K562 (cell line): ENCODE data around the gene PELI2. TPM values are rescaled to one million over a fixed set of nuclear protein-coding genes. Genes with fewer than 3 reads are reported as not detected.

Experiments used
- AFF1 ChIP-seq, 2 experiments: fragments of 450-650 bp; IDR thresholded peaks; 2 replicates each; pipeline ENCODE4 v1.6.1; 2018; ENCODE audit warnings: mild to moderate bottlenecking in 2 of 2, low read depth in 1 of 2; ENCODE audit not compliant: partially characterized antibody in 2 of 2
- DPF2 ChIP-seq: fragments of 450-650 bp; IDR thresholded peaks from 2 replicates; pipeline ENCODE4 v1.6.1; 2016
- HNRNPUL1 ChIP-seq: fragments of 200-400 bp; formaldehyde crosslinking; IDR thresholded peaks from 2 replicates; pipeline ENCODE4 v1.6.1; 2017; ENCODE audit warnings: low read length
- L3MBTL2 ChIP-seq: fragments of 450-650 bp; IDR thresholded peaks from 2 replicates; pipeline ENCODE4 v1.6.1; 2016; ENCODE audit warnings: mild to moderate bottlenecking, moderate library complexity
- MTA1 ChIP-seq: fragments of 450-650 bp; IDR thresholded peaks from 2 replicates; pipeline ENCODE4 v1.6.1; 2017; ENCODE audit warnings: borderline replicate concordance
- PHF20 ChIP-seq: fragments of 450-650 bp; IDR thresholded peaks from 2 replicates; pipeline ENCODE4 v1.6.1; 2018; ENCODE audit not compliant: partially characterized antibody
- SP2 ChIP-seq: IDR thresholded peaks from 2 replicates; pipeline ENCODE4 v1.6.1; 2011; ENCODE audit warnings: mild to moderate bottlenecking, low read depth, low read length, moderate library complexity; ENCODE audit not compliant: poor library complexity, severe bottlenecking; ENCODE audit errors: extremely low read depth
- STAT5B ChIP-seq: fragments of 250-450 bp; sonication (Bioruptor Pico); IDR thresholded peaks from 2 replicates; pipeline ENCODE4 v1.8.0; 2021; ENCODE audit warnings: mild to moderate bottlenecking, inconsistent platforms
- TRIM24 ChIP-seq, 2 experiments: fragments of 450-650 bp; IDR thresholded peaks; 2 replicates each; pipeline ENCODE4 v1.6.1; 2016
- ZNF253 ChIP-seq: fragments of 250-450 bp; sonication (Bioruptor Pico); conservative IDR thresholded peaks from 2 replicates; pipeline ENCODE4 v1.6.1; 2021; ENCODE audit warnings: mild to moderate bottlenecking
- ZNF57 ChIP-seq: fragments of 450-650 bp; formaldehyde crosslinking; IDR thresholded peaks from 2 replicates; pipeline ENCODE4 v1.4.0; 2020; ENCODE audit warnings: mild to moderate bottlenecking, moderate library complexity
- ZNF707 ChIP-seq: fragments of 250-450 bp; sonication (Bioruptor Pico); conservative IDR thresholded peaks from 2 replicates; pipeline ENCODE4 v1.8.0; 2022; ENCODE audit warnings: inconsistent platforms, mild to moderate bottlenecking, moderate library complexity
- polyA plus RNA-seq, 8 experiments: library from polyadenylated mRNA; depleted of rRNA in 4 of 8; stranded (reverse) in 5 of 8; unstranded in 3 of 8; fragments of >200 nt; fragmentation: Nextera tagmentation in 2 of 8; fragmentation: Illumina TruSeq in 1 of 8; extraction: Ambion mirVana in 2 of 8; extraction: Trizol in 1 of 8; gene quantifications; 2 replicates each; pipeline versions ENCODE4 v1.2.1 to v1.2.3, GENCODE V29; 2011 to 2014; ENCODE audit warnings: inconsistent platforms in 1 of 8, missing spikeins in 1 of 8
- total RNA-seq, 7 experiments: library from RNA; depleted of rRNA in 6 of 7; stranded (reverse); fragments of >200 nt in 6 of 7; fragmentation: Illumina TruSeq in 2 of 7; extraction: Trizol in 2 of 7; gene quantifications; 2 replicates each; pipeline versions ENCODE4 v1.2.1 to v1.2.3, GENCODE V29; 2011 to 2021; ENCODE audit warnings: low replicate concordance in 1 of 7
- TF ChIP-seq, protein P1 (sequence below): fragments of 450-650 bp; IDR thresholded peaks from 2 replicates; pipeline ENCODE4 v1.6.1; 2014; ENCODE audit warnings: low read depth, mild to moderate bottlenecking, moderate library complexity, borderline replicate concordance
- TF ChIP-seq, protein P2 (sequence below): fragments of 250-450 bp; sonication (Bioruptor Pico); IDR thresholded peaks from 2 replicates; pipeline ENCODE4 v1.4.0; 2020
- TF ChIP-seq, protein P3 (sequence below): fragments of 200-400 bp; formaldehyde crosslinking; IDR thresholded peaks from 2 replicates; pipeline ENCODE4 v1.6.1; 2017; ENCODE audit warnings: mild to moderate bottlenecking, low read depth, low read length, moderate library complexity

Gene PELI2
- total and polyA plus RNA-seq, 9 of the 15 experiments (the other 6 are each of a cell fraction or from before 2014, with no cell fraction given) = 0.20 to 1.5 (median 0.44) TPM

DNA sequence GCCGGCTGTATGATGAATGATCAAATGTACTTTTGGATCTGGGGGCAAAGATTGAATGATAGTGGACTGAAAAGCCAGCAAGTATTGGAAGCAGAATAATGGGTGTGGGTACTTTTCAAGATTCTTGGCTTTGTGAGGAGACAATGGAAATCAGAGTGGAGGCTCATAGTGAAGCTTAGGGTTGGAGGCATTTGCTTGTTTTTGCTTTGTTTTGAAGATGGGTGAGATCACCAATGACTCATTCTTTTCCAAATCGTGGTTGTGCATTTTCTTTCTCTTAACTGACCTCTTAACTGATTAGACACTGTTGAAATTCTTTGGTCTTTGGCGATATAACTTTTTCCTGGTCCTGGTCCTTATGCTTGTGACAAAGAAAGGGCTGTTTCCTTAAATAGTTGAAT, 54.4 kb downstream of the PELI2 start (continued):
- TF ChIP-seq L3MBTL2 (no peak), ZNF57 (CRISPR knock-in tag) (no peak), TRIM24 (IDR thresholded peaks at IDR 0.05) (peak; percentile 17 to 59; a peak in 2 of 4 replicates), MTA1 (0 out of 2 replicates have a peak, but pooled peaks have one; percentile 26), HNRNPUL1 (no peak), SP2 (no peak), PHF20 (no peak), STAT5B (CRISPR knock-in tag) (no peak), ZNF253 (CRISPR knock-in tag) (no peak), ZNF707 (CRISPR knock-in tag) (no peak), AFF1 (IDR thresholded peaks at IDR 0.05; ENCODE audit: low read depth in 1 of 2, partially characterized antibody in 2 of 2) (no peak), DPF2 (peak; percentile 74)
- TF ChIP-seq, protein P1, sequence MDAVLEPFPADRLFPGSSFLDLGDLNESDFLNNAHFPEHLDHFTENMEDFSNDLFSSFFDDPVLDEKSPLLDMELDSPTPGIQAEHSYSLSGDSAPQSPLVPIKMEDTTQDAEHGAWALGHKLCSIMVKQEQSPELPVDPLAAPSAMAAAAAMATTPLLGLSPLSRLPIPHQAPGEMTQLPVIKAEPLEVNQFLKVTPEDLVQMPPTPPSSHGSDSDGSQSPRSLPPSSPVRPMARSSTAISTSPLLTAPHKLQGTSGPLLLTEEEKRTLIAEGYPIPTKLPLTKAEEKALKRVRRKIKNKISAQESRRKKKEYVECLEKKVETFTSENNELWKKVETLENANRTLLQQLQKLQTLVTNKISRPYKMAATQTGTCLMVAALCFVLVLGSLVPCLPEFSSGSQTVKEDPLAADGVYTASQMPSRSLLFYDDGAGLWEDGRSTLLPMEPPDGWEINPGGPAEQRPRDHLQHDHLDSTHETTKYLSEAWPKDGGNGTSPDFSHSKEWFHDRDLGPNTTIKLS = no peak
- TF ChIP-seq, protein P2, sequence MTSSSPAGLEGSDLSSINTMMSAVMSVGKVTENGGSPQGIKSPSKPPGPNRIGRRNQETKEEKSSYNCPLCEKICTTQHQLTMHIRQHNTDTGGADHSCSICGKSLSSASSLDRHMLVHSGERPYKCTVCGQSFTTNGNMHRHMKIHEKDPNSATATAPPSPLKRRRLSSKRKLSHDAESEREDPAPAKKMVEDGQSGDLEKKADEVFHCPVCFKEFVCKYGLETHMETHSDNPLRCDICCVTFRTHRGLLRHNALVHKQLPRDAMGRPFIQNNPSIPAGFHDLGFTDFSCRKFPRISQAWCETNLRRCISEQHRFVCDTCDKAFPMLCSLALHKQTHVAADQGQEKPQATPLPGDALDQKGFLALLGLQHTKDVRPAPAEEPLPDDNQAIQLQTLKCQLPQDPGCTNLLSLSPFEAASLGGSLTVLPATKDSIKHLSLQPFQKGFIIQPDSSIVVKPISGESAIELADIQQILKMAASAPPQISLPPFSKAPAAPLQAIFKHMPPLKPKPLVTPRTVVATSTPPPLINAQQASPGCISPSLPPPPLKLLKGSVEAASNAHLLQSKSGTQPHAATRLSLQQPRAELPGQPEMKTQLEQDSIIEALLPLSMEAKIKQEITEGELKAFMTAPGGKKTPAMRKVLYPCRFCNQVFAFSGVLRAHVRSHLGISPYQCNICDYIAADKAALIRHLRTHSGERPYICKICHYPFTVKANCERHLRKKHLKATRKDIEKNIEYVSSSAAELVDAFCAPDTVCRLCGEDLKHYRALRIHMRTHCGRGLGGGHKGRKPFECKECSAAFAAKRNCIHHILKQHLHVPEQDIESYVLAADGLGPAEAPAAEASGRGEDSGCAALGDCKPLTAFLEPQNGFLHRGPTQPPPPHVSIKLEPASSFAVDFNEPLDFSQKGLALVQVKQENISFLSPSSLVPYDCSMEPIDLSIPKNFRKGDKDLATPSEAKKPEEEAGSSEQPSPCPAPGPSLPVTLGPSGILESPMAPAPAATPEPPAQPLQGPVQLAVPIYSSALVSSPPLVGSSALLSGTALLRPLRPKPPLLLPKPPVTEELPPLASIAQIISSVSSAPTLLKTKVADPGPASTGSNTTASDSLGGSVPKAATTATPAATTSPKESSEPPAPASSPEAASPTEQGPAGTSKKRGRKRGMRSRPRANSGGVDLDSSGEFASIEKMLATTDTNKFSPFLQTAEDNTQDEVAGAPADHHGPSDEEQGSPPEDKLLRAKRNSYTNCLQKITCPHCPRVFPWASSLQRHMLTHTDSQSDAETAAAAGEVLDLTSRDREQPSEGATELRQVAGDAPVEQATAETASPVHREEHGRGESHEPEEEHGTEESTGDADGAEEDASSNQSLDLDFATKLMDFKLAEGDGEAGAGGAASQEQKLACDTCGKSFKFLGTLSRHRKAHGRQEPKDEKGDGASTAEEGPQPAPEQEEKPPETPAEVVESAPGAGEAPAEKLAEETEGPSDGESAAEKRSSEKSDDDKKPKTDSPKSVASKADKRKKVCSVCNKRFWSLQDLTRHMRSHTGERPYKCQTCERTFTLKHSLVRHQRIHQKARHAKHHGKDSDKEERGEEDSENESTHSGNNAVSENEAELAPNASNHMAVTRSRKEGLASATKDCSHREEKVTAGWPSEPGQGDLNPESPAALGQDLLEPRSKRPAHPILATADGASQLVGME (CRISPR knock-in tag) = no peak
- TF ChIP-seq, protein P3, sequence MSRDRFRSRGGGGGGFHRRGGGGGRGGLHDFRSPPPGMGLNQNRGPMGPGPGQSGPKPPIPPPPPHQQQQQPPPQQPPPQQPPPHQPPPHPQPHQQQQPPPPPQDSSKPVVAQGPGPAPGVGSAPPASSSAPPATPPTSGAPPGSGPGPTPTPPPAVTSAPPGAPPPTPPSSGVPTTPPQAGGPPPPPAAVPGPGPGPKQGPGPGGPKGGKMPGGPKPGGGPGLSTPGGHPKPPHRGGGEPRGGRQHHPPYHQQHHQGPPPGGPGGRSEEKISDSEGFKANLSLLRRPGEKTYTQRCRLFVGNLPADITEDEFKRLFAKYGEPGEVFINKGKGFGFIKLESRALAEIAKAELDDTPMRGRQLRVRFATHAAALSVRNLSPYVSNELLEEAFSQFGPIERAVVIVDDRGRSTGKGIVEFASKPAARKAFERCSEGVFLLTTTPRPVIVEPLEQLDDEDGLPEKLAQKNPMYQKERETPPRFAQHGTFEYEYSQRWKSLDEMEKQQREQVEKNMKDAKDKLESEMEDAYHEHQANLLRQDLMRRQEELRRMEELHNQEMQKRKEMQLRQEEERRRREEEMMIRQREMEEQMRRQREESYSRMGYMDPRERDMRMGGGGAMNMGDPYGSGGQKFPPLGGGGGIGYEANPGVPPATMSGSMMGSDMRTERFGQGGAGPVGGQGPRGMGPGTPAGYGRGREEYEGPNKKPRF = no peak
